Psoas muscle (tissue), 8 donors: ENCODE measurements around the gene IFT122. TPM values are rescaled to one million over a fixed set of nuclear protein-coding genes. Genes with fewer than 3 reads are reported as not detected.
"Not testable (repeated sequence)": the region's sequence is repeated elsewhere in the genome, so short reads cannot be mapped to it uniquely, and the experiment has no call there.

Source experiments
- ATAC-seq, 4 donors: fragments of 200-7000 bp; cut with Tn5 transposase; one replicate each; pipeline ENCODE4 v1.9.1; 2020; ENCODE audit warnings: moderate library complexity in 3 of 4, mild to moderate bottlenecking in 2 of 4
- DNase-seq, 2 donors: peaks; one replicate each; pipeline ENCODE4 v3.0.0-alpha.2; 2020
- H3K27ac ChIP-seq: fragments of 200-600 bp; one replicate; pipeline ENCODE4 v1.8.0; 2022
- H3K27me3 ChIP-seq, 3 donors: fragments of 200-600 bp in 1 of 3; one replicate each; pipeline versions ENCODE4 v1.6.1 to v1.8.0; 2013 to 2022; ENCODE audit warnings: low read length in 2 of 3, mild to moderate bottlenecking in 2 of 3, moderate library complexity in 1 of 3; ENCODE audit not compliant: insufficient read depth in 3 of 3
- H3K36me3 ChIP-seq, 2 donors: fragments of 200-600 bp in 1 of 2; one replicate each; pipeline versions ENCODE4 v1.6.1 to v1.8.0; 2013 to 2022; ENCODE audit warnings: low read depth in 1 of 2, mild to moderate bottlenecking in 1 of 2, moderate library complexity in 1 of 2; ENCODE audit not compliant: insufficient read depth in 1 of 2
- H3K4me1 ChIP-seq: fragments of 200-600 bp; one replicate; pipeline ENCODE4 v1.8.0; 2022
- H3K4me3 ChIP-seq: fragments of 200-600 bp; one replicate; pipeline ENCODE4 v1.8.0; 2022; ENCODE audit warnings: mild to moderate bottlenecking
- H3K9me3 ChIP-seq: fragments of 200-600 bp; one replicate; pipeline ENCODE4 v1.8.0; 2022
- CTCF ChIP-seq: fragments of 200-600 bp; IDR thresholded peaks from one replicate; pipeline ENCODE4 v1.8.0; 2022; ENCODE audit warnings: antibody characterized with exemption
- WGBS, 3 donors: extraction: QIAGEN DNeasy Blood & Tissue Kit; methylation state at CpG; one replicate each; pipeline versions ENCODE4 v1.1.6 to v1.1.7; 2013; 5-methylcytosine and 5-hydroxymethylcytosine counted together
- intact Hi-C, 2 donors: fragments of 100-400 bp; cut with DNase I; formaldehyde crosslinking; loops; one replicate each; pipeline versions ENCODE4 v1.11.0 to v1.14.2; 2022
- polyA plus RNA-seq, 3 donors: library from polyadenylated mRNA; stranded (reverse); fragments of 200-250 nt; gene quantifications; one replicate each; pipeline ENCODE4 v1.2.3, GENCODE V29; 2013
- total RNA-seq, 4 donors: library from RNA; stranded (reverse); fragmentation: NEBNext Ultra II Directional in 2 of 4; extraction: Animal tissue kit (Norgen Biotek cat#: 25700) in 2 of 4; gene quantifications; one replicate each; pipeline versions ENCODE4 v1.2.1 to v1.2.4, GENCODE V29; 2021 to 2023
- donor health status: healthy with polysubstance abuse.
- donor health status: DM: no; HTN: no; CAD: no; lungs with moderate emphysema.
- donor health status: Bipolar disorder and iron deficiency.
- donor health status: healthy.
- donor health status: DM: yes; HTN: yes; CAD: no.
- donor health status: DM: no; HTN: no; CAD: no.
- donor health status: DM: no; HTN: no; CAD: no.
- donor health status: DM: yes; HTN: yes; CAD: no.

Gene IFT122
- total and polyA plus RNA-seq, 7 donors = 2.3 to 7.3 (median 4.5) TPM

GRCh38 chr3:129514110-129514509 lies 74.1 kb downstream of the IFT122 start:
- no peak overlapping the region for H3K27ac ChIP-seq
- no peaks in the 10 kb centered on the region for H3K27me3 ChIP-seq
- H3K36me3 ChIP-seq = no peaks in the 10 kb centered on the region
- H3K4me1 ChIP-seq = no peaks in the 10 kb centered on the region
- no peaks in the 10 kb centered on the region for H3K9me3 ChIP-seq
- 36 to 73% (median 61%) methylated on average over 10 of the region's 10 CpGs for WGBS, 3 donors
- no peak overlapping the region for H3K4me3 ChIP-seq
- DNase-seq (peak in 1 of 2 donors; percentile 74), ATAC-seq (peak; percentile 63 to 96 (median 81))
- intact Hi-C loops = loop anchor here in 1 of 2 donors (5.0 kb wide), 1 partner anchor 73 kb away; no protein-coding TSS in a partner anchor
- no peak for TF ChIP-seq CTCF

DNA sequence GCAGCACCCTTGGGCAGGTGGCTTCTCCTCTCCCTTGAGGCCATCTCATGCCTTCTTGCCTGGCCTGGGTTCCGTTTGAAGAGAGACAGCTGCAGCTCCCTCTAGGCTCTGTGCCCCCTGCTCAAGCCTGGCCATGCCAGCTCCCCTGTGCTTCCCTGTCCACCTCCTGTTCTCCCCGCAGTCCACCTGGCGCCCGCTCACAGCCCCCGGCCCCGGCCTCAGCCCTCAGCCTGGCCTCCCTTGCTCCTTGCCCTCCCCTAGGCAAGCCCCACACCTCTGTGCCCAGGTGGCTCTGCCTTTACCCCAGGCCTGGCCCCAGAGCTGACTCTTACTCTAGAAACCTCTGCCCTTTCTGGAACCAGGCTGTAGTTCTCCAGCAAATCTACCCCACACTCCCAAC lies 74.5 kb downstream of the IFT122 start:
- no peak for TF ChIP-seq CTCF
- H3K9me3 ChIP-seq = no peaks in the 10 kb centered on the region
- intact Hi-C loops = loop anchor here in 1 of 2 donors (5.0 kb wide), 1 partner anchor 73 kb away; no protein-coding TSS in a partner anchor
- H3K27me3 ChIP-seq = no peaks in the 10 kb centered on the region
- 83 to 99% (median 88%) methylated on average over 6 of the region's 6 CpGs for WGBS, 3 donors
- peak in 3 of 4 donors; percentile 2 to 21 (median 12) for ATAC-seq
- no peaks in the 10 kb centered on the region for H3K4me1 ChIP-seq
- no peak overlapping the region for H3K27ac ChIP-seq
- H3K36me3 ChIP-seq = no peaks in the 10 kb centered on the region
- no peak for DNase-seq
- no peak overlapping the region for H3K4me3 ChIP-seq

- H3K27me3 ChIP-seq, H3K27ac ChIP-seq, H3K9me3 ChIP-seq, H3K4me1 ChIP-seq, H3K36me3 ChIP-seq, ATAC-seq, intact Hi-C loops, DNase-seq, H3K4me3 ChIP-seq: not testable (repeated sequence)
- WGBS, 3 donors = 81 to 93% (median 84%) methylated on average over 17 to 18 of the region's 25 CpGs
Measured at GRCh38 chr3:129515108-129515820, 75.2 kb downstream of the IFT122 start.

GRCh38 chr3:129515821-129516432 lies 75.9 kb downstream of the IFT122 start:
- ATAC-seq, H3K9me3 ChIP-seq, intact Hi-C loops, DNase-seq, H3K36me3 ChIP-seq, H3K27ac ChIP-seq, H3K4me3 ChIP-seq, H3K4me1 ChIP-seq, H3K27me3 ChIP-seq: not testable (repeated sequence)
- 92 to 96% (median 96%) methylated on average over 7 of the region's 7 CpGs for WGBS, 3 donors

DNA sequence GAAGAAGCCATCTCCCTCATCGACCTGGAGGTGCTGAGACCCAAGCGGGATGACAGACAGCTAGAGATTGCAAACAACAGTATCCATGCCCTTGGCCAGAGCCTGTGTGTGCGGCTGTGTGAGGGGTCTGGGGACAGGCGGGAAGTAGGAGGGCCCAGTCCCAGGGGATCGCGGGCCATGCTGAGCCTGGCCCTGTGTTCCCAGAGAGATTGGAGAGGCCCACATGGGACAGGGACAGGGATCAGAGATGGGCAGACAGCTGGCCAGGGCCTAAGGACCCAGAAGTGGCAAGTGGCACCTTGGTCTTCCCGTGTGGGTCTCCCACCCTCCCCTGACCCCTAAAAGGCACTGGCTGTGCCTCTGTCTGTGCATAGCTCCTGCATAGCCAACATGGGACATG lies 77.5 kb downstream of the IFT122 start:
- Histone ChIP-seq H3K36me3 (no peaks in the 10 kb centered on the region), H3K27me3 (no peaks in the 10 kb centered on the region), H3K9me3 (no peaks in the 10 kb centered on the region), H3K4me3 (no peak overlapping the region), H3K27ac (no peak overlapping the region), H3K4me1 (no peaks in the 10 kb centered on the region)
- intact Hi-C loops = no loop called here
- no peak for DNase-seq
- TF ChIP-seq CTCF = no peak
- 80 to 85% (median 84%) methylated on average over 7 of the region's 7 CpGs for WGBS, 3 donors
- ATAC-seq = no peak
